HepG2 (cell line): ENCODE measurements around the gene PIP5KL1. TPM values are rescaled to one million over a fixed set of nuclear protein-coding genes. Genes with fewer than 3 reads are reported as not detected.
A peak's percentile ranks its signal among the peaks of the same experiment; 100 is the strongest.

Experiments
- BORCS8-MEF2B ChIP-seq: sonication (generic); formaldehyde crosslinking; IDR thresholded peaks from 2 replicates; pipeline ENCODE4 v1.8.0; 2022; ENCODE audit warnings: mild to moderate bottlenecking, missing genetic modification reagents
- DNMT1 ChIP-seq: sonication (generic); formaldehyde crosslinking; IDR thresholded peaks from 2 replicates; pipeline ENCODE4 v1.5.1; 2020; ENCODE audit warnings: mild to moderate bottlenecking, missing genetic modification reagents
- IRF2 ChIP-seq: IDR thresholded peaks from 2 replicates; pipeline ENCODE4 v1.6.1; 2018; ENCODE audit warnings: missing genetic modification reagents, missing compliant biosample characterization
- NFIB ChIP-seq: sonication (generic); formaldehyde crosslinking; IDR thresholded peaks from 2 replicates; pipeline ENCODE4 v1.9.0; 2021; ENCODE audit warnings: missing genetic modification reagents, mild to moderate bottlenecking, borderline replicate concordance
- NPAS2 ChIP-seq: sonication (generic); formaldehyde crosslinking; IDR thresholded peaks from 2 replicates; pipeline ENCODE4 v1.8.0; 2022; ENCODE audit warnings: mild to moderate bottlenecking, missing genetic modification reagents, borderline replicate concordance
- POLR2AphosphoS5 ChIP-seq: IDR thresholded peaks from 2 replicates; pipeline ENCODE4 v1.6.1; 2012; ENCODE audit warnings: low read depth, low read length
- XRCC5 ChIP-seq: fragments of 200-400 bp; formaldehyde crosslinking; optimal IDR thresholded peaks from 2 replicates; pipeline ENCODE3; 2017; ENCODE audit warnings: mild to moderate bottlenecking, low read length
- ZNF326 ChIP-seq: sonication (generic); formaldehyde crosslinking; IDR thresholded peaks from 2 replicates; pipeline ENCODE4 v1.4.0; 2020; ENCODE audit warnings: missing genetic modification reagents, borderline replicate concordance
- ZNF350 ChIP-seq: sonication (generic); formaldehyde crosslinking; IDR thresholded peaks from 2 replicates; pipeline ENCODE4 v1.4.0; 2020; ENCODE audit warnings: mild to moderate bottlenecking, low read depth, missing genetic modification reagents, borderline replicate concordance
- ZNF382 ChIP-seq: sonication (generic); formaldehyde crosslinking; IDR thresholded peaks from 2 replicates; pipeline ENCODE4 v1.5.0; 2020; ENCODE audit warnings: missing genetic modification reagents, mild to moderate bottlenecking, borderline replicate concordance
- ZNF484 ChIP-seq: sonication (generic); formaldehyde crosslinking; IDR thresholded peaks from 2 replicates; pipeline ENCODE4 v1.5.1; 2020; ENCODE audit warnings: mild to moderate bottlenecking, low read depth, missing genetic modification reagents, borderline replicate concordance
- ZNF547 ChIP-seq: sonication (generic); formaldehyde crosslinking; IDR thresholded peaks from 2 replicates; pipeline ENCODE4 v1.5.1; 2020; ENCODE audit warnings: mild to moderate bottlenecking, missing genetic modification reagents
- ZNF782 ChIP-seq: sonication (generic); formaldehyde crosslinking; IDR thresholded peaks from 2 replicates; pipeline ENCODE4 v1.4.0; 2020; ENCODE audit warnings: missing genetic modification reagents, mild to moderate bottlenecking, borderline replicate concordance
- ZNF883 ChIP-seq: sonication (generic); formaldehyde crosslinking; IDR thresholded peaks from 2 replicates; pipeline ENCODE4 v1.5.1; 2020; ENCODE audit warnings: mild to moderate bottlenecking, missing genetic modification reagents; ENCODE audit errors: not compliant biosample characterization
- polyA plus RNA-seq, 8 experiments: library from polyadenylated mRNA; depleted of rRNA in 3 of 8; stranded (reverse) in 7 of 8; unstranded in 1 of 8; fragments of >200 nt; fragmentation: Illumina TruSeq in 4 of 8; extraction: Trizol in 4 of 8; gene quantifications; 2 replicates each; pipeline versions ENCODE4 v1.2.1 to v1.2.3, GENCODE V29; 2011 to 2016; ENCODE audit warnings: low read depth in 4 of 8, missing spikeins in 1 of 8, mixed read lengths in 1 of 8; ENCODE audit not compliant: insufficient read depth in 1 of 8
- total RNA-seq, 5 experiments: library from RNA; depleted of rRNA; stranded (reverse); fragments of >200 nt; fragmentation: Illumina TruSeq; extraction: Trizol; gene quantifications; 2 replicates each; pipeline ENCODE4 v1.2.3, GENCODE V29; 2016; ENCODE audit warnings: low read depth in 1 of 5
- TF ChIP-seq, protein P1 (sequence below): sonication (generic); formaldehyde crosslinking; IDR thresholded peaks from 2 replicates; pipeline ENCODE4 v1.9.0; 2022; ENCODE audit warnings: low read depth, missing genetic modification reagents
- TF ChIP-seq, protein P2 (sequence below): IDR thresholded peaks from 2 replicates; pipeline ENCODE4 v1.6.1; 2016; ENCODE audit warnings: control low read depth
- TF ChIP-seq, protein P3 (sequence below): fragments of 450-650 bp; IDR thresholded peaks from 2 replicates; pipeline ENCODE4 v1.6.1; 2017
- TF ChIP-seq, protein P4 (sequence below): sonication (generic); formaldehyde crosslinking; IDR thresholded peaks from 2 replicates; pipeline ENCODE4 v1.5.1; 2020; ENCODE audit warnings: mild to moderate bottlenecking, missing genetic modification reagents
- TF ChIP-seq, protein P5 (sequence below): sonication (generic); formaldehyde crosslinking; IDR thresholded peaks from 2 replicates; pipeline ENCODE4 v1.8.0; 2022; ENCODE audit warnings: missing genetic modification reagents, low read depth, mild to moderate bottlenecking, borderline replicate concordance
- TF ChIP-seq, protein P6 (sequence below): IDR thresholded peaks from 2 replicates; pipeline ENCODE4 v1.6.1; 2016; ENCODE audit warnings: missing compliant biosample characterization, missing genetic modification reagents, borderline replicate concordance

PIP5KL1 gene
- total and polyA plus RNA-seq, 2 of the 13 experiments (the other 11 are each of a cell fraction or from before 2014, with no cell fraction given): 0.20 to 0.49 TPM

DNA sequence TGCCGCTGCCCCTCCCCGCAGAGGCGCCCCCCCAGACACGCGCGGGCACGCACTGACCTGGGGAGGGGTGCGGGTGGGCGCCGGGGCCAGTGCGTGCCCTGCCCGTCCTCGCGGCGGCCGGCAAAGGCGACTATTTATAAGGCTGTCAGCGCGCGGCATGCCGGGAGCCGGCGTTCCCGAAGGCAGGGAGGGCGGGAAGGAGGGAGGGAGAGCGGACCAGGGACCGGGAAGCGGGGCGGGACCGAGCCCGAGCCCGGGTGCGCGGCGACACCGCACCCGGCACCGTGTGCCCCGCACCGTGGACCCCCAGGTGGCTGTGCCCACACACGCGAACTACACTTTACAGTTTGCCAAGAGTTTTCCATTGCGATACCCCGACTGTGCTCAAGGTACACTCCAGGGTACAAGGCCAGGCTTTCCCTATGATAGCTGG, 53.0 kb downstream of the PIP5KL1 start, which contains the start of gene AK1 (continued):
- TF ChIP-seq, protein P1, sequence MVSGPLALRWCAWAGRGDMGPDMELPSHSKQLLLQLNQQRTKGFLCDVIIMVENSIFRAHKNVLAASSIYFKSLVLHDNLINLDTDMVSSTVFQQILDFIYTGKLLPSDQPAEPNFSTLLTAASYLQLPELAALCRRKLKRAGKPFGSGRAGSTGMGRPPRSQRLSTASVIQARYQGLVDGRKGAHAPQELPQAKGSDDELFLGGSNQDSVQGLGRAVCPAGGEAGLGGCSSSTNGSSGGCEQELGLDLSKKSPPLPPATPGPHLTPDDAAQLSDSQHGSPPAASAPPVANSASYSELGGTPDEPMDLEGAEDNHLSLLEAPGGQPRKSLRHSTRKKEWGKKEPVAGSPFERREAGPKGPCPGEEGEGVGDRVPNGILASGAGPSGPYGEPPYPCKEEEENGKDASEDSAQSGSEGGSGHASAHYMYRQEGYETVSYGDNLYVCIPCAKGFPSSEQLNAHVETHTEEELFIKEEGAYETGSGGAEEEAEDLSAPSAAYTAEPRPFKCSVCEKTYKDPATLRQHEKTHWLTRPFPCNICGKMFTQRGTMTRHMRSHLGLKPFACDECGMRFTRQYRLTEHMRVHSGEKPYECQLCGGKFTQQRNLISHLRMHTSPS (CRISPR knock-in tag): peak; percentile 44; the same call in 1 of the 2 replicates
- TF ChIP-seq NPAS2 (no peak), IRF2 (no peak), ZNF547 (CRISPR knock-in tag) (no peak; the same call in 1 of the 2 replicates), ZNF484 (CRISPR knock-in tag) (no peak), DNMT1 (peak; percentile 80; the same call in 1 of the 2 replicates), BORCS8-MEF2B (0 out of 2 replicates have a peak, but pooled peaks have one; percentile 53), NFIB (CRISPR knock-in tag) (no peak), ZNF382 (CRISPR knock-in tag) (no peak), POLR2AphosphoS5 (no peak), ZNF326 (CRISPR knock-in tag) (no peak), ZNF883 (CRISPR knock-in tag) (no peak), ZNF782 (no peak), ZNF350 (0 out of 2 replicates have a peak, but pooled peaks have one; percentile 42), XRCC5 (no peak)
- TF ChIP-seq, protein P2, sequence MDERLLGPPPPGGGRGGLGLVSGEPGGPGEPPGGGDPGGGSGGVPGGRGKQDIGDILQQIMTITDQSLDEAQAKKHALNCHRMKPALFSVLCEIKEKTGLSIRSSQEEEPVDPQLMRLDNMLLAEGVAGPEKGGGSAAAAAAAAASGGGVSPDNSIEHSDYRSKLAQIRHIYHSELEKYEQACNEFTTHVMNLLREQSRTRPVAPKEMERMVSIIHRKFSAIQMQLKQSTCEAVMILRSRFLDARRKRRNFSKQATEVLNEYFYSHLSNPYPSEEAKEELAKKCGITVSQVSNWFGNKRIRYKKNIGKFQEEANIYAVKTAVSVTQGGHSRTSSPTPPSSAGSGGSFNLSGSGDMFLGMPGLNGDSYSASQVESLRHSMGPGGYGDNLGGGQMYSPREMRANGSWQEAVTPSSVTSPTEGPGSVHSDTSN (CRISPR knock-in tag): no peak
- TF ChIP-seq, protein P3, sequence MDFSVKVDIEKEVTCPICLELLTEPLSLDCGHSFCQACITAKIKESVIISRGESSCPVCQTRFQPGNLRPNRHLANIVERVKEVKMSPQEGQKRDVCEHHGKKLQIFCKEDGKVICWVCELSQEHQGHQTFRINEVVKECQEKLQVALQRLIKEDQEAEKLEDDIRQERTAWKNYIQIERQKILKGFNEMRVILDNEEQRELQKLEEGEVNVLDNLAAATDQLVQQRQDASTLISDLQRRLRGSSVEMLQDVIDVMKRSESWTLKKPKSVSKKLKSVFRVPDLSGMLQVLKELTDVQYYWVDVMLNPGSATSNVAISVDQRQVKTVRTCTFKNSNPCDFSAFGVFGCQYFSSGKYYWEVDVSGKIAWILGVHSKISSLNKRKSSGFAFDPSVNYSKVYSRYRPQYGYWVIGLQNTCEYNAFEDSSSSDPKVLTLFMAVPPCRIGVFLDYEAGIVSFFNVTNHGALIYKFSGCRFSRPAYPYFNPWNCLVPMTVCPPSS: no peak
- TF ChIP-seq, protein P4, sequence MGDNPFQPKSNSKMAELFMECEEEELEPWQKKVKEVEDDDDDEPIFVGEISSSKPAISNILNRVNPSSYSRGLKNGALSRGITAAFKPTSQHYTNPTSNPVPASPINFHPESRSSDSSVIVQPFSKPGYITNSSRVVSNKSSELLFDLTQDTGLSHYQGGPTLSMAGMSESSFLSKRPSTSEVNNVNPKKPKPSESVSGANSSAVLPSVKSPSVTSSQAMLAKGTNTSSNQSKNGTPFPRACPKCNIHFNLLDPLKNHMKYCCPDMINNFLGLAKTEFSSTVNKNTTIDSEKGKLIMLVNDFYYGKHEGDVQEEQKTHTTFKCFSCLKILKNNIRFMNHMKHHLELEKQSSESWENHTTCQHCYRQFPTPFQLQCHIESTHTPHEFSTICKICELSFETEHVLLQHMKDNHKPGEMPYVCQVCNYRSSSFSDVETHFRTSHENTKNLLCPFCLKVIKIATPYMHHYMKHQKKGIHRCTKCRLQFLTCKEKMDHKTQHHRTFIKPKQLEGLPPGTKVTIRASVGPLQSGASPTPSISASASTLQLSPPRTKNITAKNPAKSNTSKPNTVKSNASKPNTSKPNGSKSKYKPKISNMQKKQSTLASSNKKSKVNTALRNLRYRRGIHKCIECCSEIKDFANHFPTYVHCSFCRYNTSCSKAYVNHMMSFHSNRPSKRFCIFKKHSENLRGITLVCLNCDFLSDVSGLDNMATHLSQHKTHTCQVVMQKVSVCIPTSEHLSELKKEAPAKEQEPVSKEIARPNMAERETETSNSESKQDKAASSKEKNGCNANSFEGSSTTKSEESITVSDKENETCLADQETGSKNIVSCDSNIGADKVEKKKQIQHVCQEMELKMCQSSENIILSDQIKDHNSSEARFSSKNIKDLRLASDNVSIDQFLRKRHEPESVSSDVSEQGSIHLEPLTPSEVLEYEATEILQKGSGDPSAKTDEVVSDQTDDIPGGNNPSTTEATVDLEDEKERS (CRISPR knock-in tag): no peak
- TF ChIP-seq, protein P5, sequence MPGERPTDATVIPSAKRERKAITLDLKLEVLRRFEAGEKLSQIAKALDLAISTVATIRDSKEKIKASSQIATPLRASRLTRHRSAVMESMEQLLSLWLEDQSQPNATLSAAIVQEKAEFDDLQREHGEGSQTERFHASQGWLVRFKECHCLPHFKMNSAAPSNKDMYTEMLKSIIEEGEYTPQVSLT (CRISPR knock-in tag): no peak
- TF ChIP-seq, protein P6, sequence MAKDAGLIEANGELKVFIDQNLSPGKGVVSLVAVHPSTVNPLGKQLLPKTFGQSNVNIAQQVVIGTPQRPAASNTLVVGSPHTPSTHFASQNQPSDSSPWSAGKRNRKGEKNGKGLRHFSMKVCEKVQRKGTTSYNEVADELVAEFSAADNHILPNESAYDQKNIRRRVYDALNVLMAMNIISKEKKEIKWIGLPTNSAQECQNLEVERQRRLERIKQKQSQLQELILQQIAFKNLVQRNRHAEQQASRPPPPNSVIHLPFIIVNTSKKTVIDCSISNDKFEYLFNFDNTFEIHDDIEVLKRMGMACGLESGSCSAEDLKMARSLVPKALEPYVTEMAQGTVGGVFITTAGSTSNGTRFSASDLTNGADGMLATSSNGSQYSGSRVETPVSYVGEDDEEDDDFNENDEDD (CRISPR knock-in tag): peak; percentile 80; the same call in 1 of the 2 replicates
